Endothelial cell of umbilical vein (primary cell): ENCODE measurements around the gene CCDC150. TPM values are rescaled to one million over a fixed set of nuclear protein-coding genes. Genes with fewer than 3 reads are reported as not detected.

ENCODE experiments used
- BruUV-seq: library from RNA; stranded (reverse); fragments of 400-500 nt; replicated peaks from 2 replicates; lab custom pipeline; 2021; lab: Mats Ljungman, UMichigan
- CTCF ChIA-PET: fragments of 300-600, 350-600 bp; sonication (Branson Sonifier 250); formaldehyde crosslinking; loops from one replicate; lab custom pipeline; 2021; ENCODE audit warnings: antibody characterized with exemption, inconsistent platforms; lab: Charles Lee
- POLR2A ChIA-PET: fragments of 300-600, 350-600 bp; sonication (Branson Sonifier 250); formaldehyde crosslinking; loops from one replicate; lab custom pipeline; 2021; ENCODE audit warnings: antibody characterized with exemption, inconsistent platforms; lab: Charles Lee
- DNase-seq: peaks from one replicate; pipeline ENCODE4 v3.0.0-alpha.2; 2011; ENCODE audit warnings: low read depth, low spot score
- FAIRE-seq: peaks from 2 replicates; lab custom pipeline; 2011; peaks lifted over from hg19 to GRCh38; lab: Jason Lieb, UNC
- H2AFZ ChIP-seq: 2 replicates; pipeline ENCODE4 v1.6.0; 2012; ENCODE audit warnings: low read depth, low read length, control low read depth, inconsistent platforms
- H3K27ac ChIP-seq: 2 replicates; pipeline ENCODE4 v1.5.1; 2011; ENCODE audit warnings: low read depth, mild to moderate bottlenecking, control low read depth, low read length, moderate library complexity; ENCODE audit not compliant: insufficient read depth
- H3K27me3 ChIP-seq, 2 experiments: 2 replicates each; pipeline versions ENCODE4 v1.6.0 to v1.6.1; 2011; ENCODE audit warnings: low read length in 2 of 2, mixed read lengths in 1 of 2; ENCODE audit not compliant: control insufficient read depth in 2 of 2, insufficient read depth in 2 of 2
- H3K36me3 ChIP-seq, 2 experiments: 2 replicates in 1 of 2; 3 replicates in 1 of 2; pipeline ENCODE4 v1.5.1; 2011; ENCODE audit warnings: low read length in 2 of 2, mild to moderate bottlenecking in 1 of 2, moderate library complexity in 1 of 2; ENCODE audit not compliant: control insufficient read depth in 2 of 2, insufficient read depth in 2 of 2; ENCODE audit errors: extremely low read depth in 1 of 2
- H3K4me1 ChIP-seq: 3 replicates; pipeline ENCODE4 v1.5.1; 2011; ENCODE audit warnings: mild to moderate bottlenecking, low read length; ENCODE audit not compliant: control insufficient read depth, insufficient read depth; ENCODE audit errors: extremely low read depth
- H3K4me2 ChIP-seq: 2 replicates; pipeline ENCODE4 v1.6.1; 2011; ENCODE audit warnings: low read length, control low read depth, mixed read lengths; ENCODE audit not compliant: insufficient read depth
- H3K4me3 ChIP-seq, 3 experiments: fragments of 200-600 bp in 1 of 3; sonication (generic), shearing (Covaris generic) in 1 of 3; replicated peaks in 1 of 3; 2 replicates each; pipeline ENCODE4 v1.5.1; 2011 to 2016; ENCODE audit warnings: control low read depth in 3 of 3, low read length in 3 of 3, mild to moderate bottlenecking in 2 of 3, inconsistent platforms in 1 of 3, low read depth in 1 of 3, moderate library complexity in 1 of 3; ENCODE audit not compliant: insufficient read depth in 1 of 3
- H3K79me2 ChIP-seq: 2 replicates; pipeline ENCODE4 v1.6.0; 2012; ENCODE audit warnings: low read length, inconsistent platforms; ENCODE audit not compliant: control insufficient read depth, insufficient read depth
- H3K9ac ChIP-seq: replicated peaks from 2 replicates; pipeline ENCODE3; 2011; ENCODE audit warnings: low read length, control low read depth; ENCODE audit not compliant: insufficient read depth; ENCODE audit errors: extremely low read depth
- H3K9me1 ChIP-seq: replicated peaks from 3 replicates; pipeline ENCODE4 v1.6.0; 2011; ENCODE audit warnings: mild to moderate bottlenecking, low read length; ENCODE audit not compliant: control insufficient read depth, insufficient read depth; ENCODE audit errors: extremely low read depth
- H3K9me3 ChIP-seq: replicated peaks from 2 replicates; pipeline ENCODE4 v1.5.1; 2012; ENCODE audit warnings: low read length, inconsistent platforms; ENCODE audit not compliant: control insufficient read depth, insufficient read depth
- H4K20me1 ChIP-seq: replicated peaks from 2 replicates; pipeline ENCODE3; 2011; ENCODE audit warnings: mild to moderate bottlenecking, low read length; ENCODE audit not compliant: control insufficient read depth, insufficient read depth; ENCODE audit errors: extremely low read depth
- EZH2 ChIP-seq: IDR thresholded peaks from 2 replicates; pipeline ENCODE4 v1.6.1; 2012; ENCODE audit warnings: borderline replicate concordance, low read depth, mild to moderate bottlenecking, moderate library complexity, low read length, inconsistent platforms; ENCODE audit not compliant: severe bottlenecking
- FOS ChIP-seq: IDR thresholded peaks from 2 replicates; pipeline ENCODE4 v1.6.1; 2011; ENCODE audit warnings: mild to moderate bottlenecking, low read length, moderate library complexity, borderline replicate concordance; ENCODE audit not compliant: insufficient read depth
- GATA2 ChIP-seq: IDR thresholded peaks from 2 replicates; pipeline ENCODE4 v1.7.0; 2011; ENCODE audit warnings: low read depth, mild to moderate bottlenecking, moderate library complexity, mixed read lengths, low read length; ENCODE audit not compliant: insufficient read length, insufficient read depth
- JUN ChIP-seq: IDR thresholded peaks from 2 replicates; pipeline ENCODE4 v1.6.1; 2011; ENCODE audit warnings: borderline replicate concordance, low read depth; ENCODE audit not compliant: insufficient read length, insufficient read depth
- MYC ChIP-seq: IDR thresholded peaks from one replicate; pipeline ENCODE4 v1.6.1; 2011; ENCODE audit warnings: mild to moderate bottlenecking, low read depth, low read length
- POLR2A ChIP-seq: IDR thresholded peaks from 2 replicates; pipeline ENCODE4 v1.6.1; 2012; ENCODE audit warnings: low read depth, mild to moderate bottlenecking, control low read depth, low read length
- POLR2AphosphoS5 ChIP-seq: IDR thresholded peaks from 2 replicates; pipeline ENCODE4 v1.6.1; 2012; ENCODE audit warnings: low read depth, mild to moderate bottlenecking, control low read depth, low read length, moderate library complexity; ENCODE audit not compliant: insufficient read depth
- dilution Hi-C: fragments of 300-500 bp; cut with MboI; formaldehyde crosslinking; loops from one replicate; pipeline ENCODE4 v1.15.0; 2019; ENCODE audit warnings: low sequenced_read_pairs; ENCODE audit not compliant: extremely low pct_ligation_motif_present
- intact Hi-C: fragments of 100-400 bp; cut with micrococcal nuclease; formaldehyde crosslinking; loops from one replicate; pipeline ENCODE4 v1.10.0; 2022
- polyA plus RNA-seq, 4 experiments: library from polyadenylated mRNA; depleted of rRNA in 3 of 4; stranded (reverse) in 3 of 4; unstranded in 1 of 4; fragments of >200 nt; gene quantifications; 2 replicates each; pipeline versions ENCODE4 v1.2.1 to v1.2.3, GENCODE V29; 2011 to 2012; ENCODE audit warnings: missing spikeins in 1 of 4
- total RNA-seq: library from RNA; stranded (reverse); gene quantifications from 2 replicates; pipeline ENCODE4 v1.2.3, GENCODE V29; 2021
- TF ChIP-seq, protein P1 (sequence below), 2 donors: IDR thresholded peaks; 1 replicate in 1 of 2; 2 replicates in 1 of 2; pipeline ENCODE4 v1.5.1; 2011; ENCODE audit warnings: low read length in 2 of 2, mild to moderate bottlenecking in 2 of 2, moderate library complexity in 2 of 2, control low read depth in 1 of 2, inconsistent platforms in 1 of 2, low read depth in 1 of 2; ENCODE audit not compliant: insufficient read depth in 1 of 2; ENCODE audit errors: extremely low read depth in 1 of 2
- TF ChIP-seq, protein P2 (sequence below): IDR thresholded peaks from 2 replicates; pipeline ENCODE4 v1.6.1; 2011; ENCODE audit not compliant: insufficient read depth, insufficient read length

The CCDC150 gene
- total and polyA plus RNA-seq, 2 donors (not counting 3 experiments of a cell fraction or from before 2014, with no cell fraction given): 1.7 to 19.9 TPM

DNA sequence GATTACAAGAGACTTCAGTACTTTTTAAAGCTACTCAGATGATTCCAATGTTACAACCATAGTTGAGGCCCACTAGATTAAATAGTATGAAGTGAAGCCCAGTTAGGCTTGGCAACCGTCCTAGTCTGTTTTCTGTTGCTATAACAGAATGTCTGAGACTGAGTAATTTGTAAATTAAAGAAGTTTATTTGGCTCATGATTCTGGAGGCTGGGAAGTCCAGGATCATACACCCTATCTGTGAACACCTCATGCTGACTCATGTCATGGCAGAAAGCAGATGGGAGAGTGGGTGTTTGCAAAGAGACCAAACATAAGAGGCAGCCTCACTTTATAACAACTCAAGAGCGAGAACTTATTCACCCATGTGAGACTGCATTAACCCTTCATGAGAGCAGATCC lies 63.1 kb downstream of the CCDC150 start:
- BruUV-seq: no TSS peak
- dilution Hi-C loops: no loop called here
- Histone ChIP-seq H4K20me1 (no peaks in the 10 kb centered on the region), H3K4me2 (no peak overlapping the region), H3K27ac (no peak overlapping the region), H3K36me3 (no peaks in the 10 kb centered on the region), H3K4me1 (no peaks in the 10 kb centered on the region), H3K9me3 (no peaks in the 10 kb centered on the region), H3K79me2 (no peaks in the 10 kb centered on the region), H3K27me3 (no peaks in the 10 kb centered on the region), H3K9me1 (no peaks in the 10 kb centered on the region), H3K4me3 (no peak overlapping the region), H2AFZ (no peak overlapping the region), H3K9ac (no peak overlapping the region)
- DNase-seq (no peak), FAIRE-seq (no peak)
- no peak for TF ChIP-seq MYC
- TF ChIP-seq, protein P1, sequence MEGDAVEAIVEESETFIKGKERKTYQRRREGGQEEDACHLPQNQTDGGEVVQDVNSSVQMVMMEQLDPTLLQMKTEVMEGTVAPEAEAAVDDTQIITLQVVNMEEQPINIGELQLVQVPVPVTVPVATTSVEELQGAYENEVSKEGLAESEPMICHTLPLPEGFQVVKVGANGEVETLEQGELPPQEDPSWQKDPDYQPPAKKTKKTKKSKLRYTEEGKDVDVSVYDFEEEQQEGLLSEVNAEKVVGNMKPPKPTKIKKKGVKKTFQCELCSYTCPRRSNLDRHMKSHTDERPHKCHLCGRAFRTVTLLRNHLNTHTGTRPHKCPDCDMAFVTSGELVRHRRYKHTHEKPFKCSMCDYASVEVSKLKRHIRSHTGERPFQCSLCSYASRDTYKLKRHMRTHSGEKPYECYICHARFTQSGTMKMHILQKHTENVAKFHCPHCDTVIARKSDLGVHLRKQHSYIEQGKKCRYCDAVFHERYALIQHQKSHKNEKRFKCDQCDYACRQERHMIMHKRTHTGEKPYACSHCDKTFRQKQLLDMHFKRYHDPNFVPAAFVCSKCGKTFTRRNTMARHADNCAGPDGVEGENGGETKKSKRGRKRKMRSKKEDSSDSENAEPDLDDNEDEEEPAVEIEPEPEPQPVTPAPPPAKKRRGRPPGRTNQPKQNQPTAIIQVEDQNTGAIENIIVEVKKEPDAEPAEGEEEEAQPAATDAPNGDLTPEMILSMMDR (IDR thresholded peaks at IDR 0.05; ENCODE audit: extremely low read depth in 1 of 2, insufficient read depth in 1 of 2, low read depth in 1 of 2, low read length in 2 of 2): no peak
- TF ChIP-seq, protein P2, sequence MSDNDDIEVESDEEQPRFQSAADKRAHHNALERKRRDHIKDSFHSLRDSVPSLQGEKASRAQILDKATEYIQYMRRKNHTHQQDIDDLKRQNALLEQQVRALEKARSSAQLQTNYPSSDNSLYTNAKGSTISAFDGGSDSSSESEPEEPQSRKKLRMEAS: no peak
- TF ChIP-seq JUN: no peak
- no peak for TF ChIP-seq GATA2
- no peak for TF ChIP-seq POLR2AphosphoS5
- no peak for TF ChIP-seq POLR2A
- TF ChIP-seq EZH2: no peak
- no peak for TF ChIP-seq FOS
- ChIA-PET CTCF (no interaction called here), POLR2A (no interaction called here)
- intact Hi-C loops: no loop called here
